NCI-H2029 treated with DMSO at 0.1 percent for 48 hours (cell line): ENCODE results near the gene TOMM6.
"Not testable (repeated sequence)": the region's sequence is repeated elsewhere in the genome, so short reads cannot be mapped to it uniquely, and the experiment has no call there.

Experiments
- DNase-seq: peaks from one replicate; lab custom pipeline; 2025; lab: John Stamatoyannopoulos, UW

Gene TOMM6

GRCh38 chr6:41763470-41763869 lies 24.0 kb upstream of the TOMM6 start:
- DNase-seq, result no peak

GRCh38 chr6:41766043-41766664 lies 21.3 kb upstream of the TOMM6 start:
- not testable (repeated sequence) for DNase-seq

- DNase-seq, result no peak
Measured at GRCh38 chr6:41767112-41767833, 20.2 kb upstream of the TOMM6 start.

- no peak for DNase-seq
Measured at GRCh38 chr6:41768545-41769308, 18.8 kb upstream of the TOMM6 start.

GRCh38 chr6:41769376-41769775 lies 18.1 kb upstream of the TOMM6 start:
- no peak for DNase-seq

GRCh38 chr6:41770381-41771057 lies 17.0 kb upstream of the TOMM6 start:
- no peak for DNase-seq

- no peak for DNase-seq
Measured at GRCh38 chr6:41771058-41771983, 16.2 kb upstream of the TOMM6 start.

- DNase-seq, result no peak
Measured at GRCh38 chr6:41774841-41775240, 12.7 kb upstream of the TOMM6 start.

- no peak for DNase-seq
Measured at GRCh38 chr6:41775293-41775882, 12.1 kb upstream of the TOMM6 start.

- no peak for DNase-seq
Measured at GRCh38 chr6:41777551-41778285, 9.8 kb upstream of the TOMM6 start.

- DNase-seq, result no peak
Measured at GRCh38 chr6:41778895-41779294, 8.6 kb upstream of the TOMM6 start.

GRCh38 chr6:41779336-41779735 lies 8.2 kb upstream of the TOMM6 start:
- DNase-seq, result no peak

- peak; percentile 72 for DNase-seq
Measured at GRCh38 chr6:41779788-41780550, 7.5 kb upstream of the TOMM6 start, which contains the start of gene FRS3. Gene FRS3, minus strand, starts transcription at chr6:41779900. Its CDS starts 2,913 bp downstream, at chr6:41776987.

GRCh38 chr6:41780551-41781365 lies 6.7 kb upstream of the TOMM6 start, which contains the start of gene PRICKLE4:
Gene PRICKLE4, plus strand, starts transcription at chr6:41780782. Its CDS starts 2,692 bp downstream, at chr6:41783474.
- peak; percentile 69 for DNase-seq

GRCh38 chr6:41781366-41781730 lies 6.1 kb upstream of the TOMM6 start:
- peak; percentile 69 for DNase-seq

- DNase-seq, result no peak
Measured at GRCh38 chr6:41783106-41783780, 4.3 kb upstream of the TOMM6 start.

GRCh38 chr6:41784581-41785171 lies 2.8 kb upstream of the TOMM6 start:
- DNase-seq, result no peak
